ENCODE data around the gene RMI2.

RMI2 gene

DNA sequence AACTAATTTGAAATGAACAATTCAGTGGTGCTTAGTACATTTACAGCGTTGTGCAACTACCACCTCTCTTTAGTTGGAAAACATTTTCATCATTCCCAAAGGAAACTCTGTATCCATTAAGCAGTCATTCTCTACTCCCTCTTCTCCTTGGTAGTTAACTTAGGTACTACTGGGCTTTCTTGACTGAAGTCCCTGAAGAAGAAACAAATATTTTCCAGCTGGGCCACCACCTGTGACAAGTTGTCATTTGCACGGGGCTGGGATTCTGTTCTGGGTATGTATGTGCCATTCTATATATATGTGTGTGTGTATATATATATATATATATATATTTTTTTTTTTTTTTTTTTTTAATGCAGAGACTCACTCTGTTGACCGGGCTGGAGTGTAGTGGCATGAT is 15.4 kb upstream of the RMI2 start:
- no peak for DNase-seq

DNA sequence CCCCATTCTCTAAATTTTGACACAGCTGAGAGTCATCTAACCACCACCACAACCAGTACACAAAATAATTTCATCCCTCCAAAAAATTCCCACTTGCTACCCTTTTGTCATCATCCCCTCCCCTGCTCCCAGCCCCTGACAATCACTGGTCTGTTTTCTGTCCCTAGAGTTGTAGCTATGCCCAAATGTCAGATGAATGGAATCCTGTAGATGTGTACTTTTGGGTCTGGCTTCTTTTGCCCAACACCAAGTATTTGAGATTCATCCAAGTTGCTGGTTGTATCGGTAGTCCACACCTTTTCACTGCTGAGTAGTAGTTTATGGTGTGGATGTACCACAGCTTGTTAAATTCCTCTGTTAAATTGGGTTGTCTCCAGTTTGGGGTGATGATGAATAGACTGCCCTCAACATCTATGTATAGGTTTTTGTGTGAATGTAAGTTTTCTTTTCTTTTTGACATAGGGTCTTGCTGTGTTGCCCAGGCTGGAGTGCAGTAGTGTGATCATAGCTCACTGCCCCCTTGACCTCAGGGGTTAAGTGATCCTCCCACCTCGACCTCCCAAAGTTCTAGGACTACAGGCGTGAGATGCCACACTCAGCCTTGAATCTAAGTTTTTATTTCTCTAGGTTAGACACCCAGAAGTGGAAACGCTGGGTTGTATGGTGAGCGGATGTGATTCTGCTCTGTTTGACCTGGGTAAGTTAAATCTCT is 14.6 kb upstream of the RMI2 start:
- DNase-seq = no peak

DNA sequence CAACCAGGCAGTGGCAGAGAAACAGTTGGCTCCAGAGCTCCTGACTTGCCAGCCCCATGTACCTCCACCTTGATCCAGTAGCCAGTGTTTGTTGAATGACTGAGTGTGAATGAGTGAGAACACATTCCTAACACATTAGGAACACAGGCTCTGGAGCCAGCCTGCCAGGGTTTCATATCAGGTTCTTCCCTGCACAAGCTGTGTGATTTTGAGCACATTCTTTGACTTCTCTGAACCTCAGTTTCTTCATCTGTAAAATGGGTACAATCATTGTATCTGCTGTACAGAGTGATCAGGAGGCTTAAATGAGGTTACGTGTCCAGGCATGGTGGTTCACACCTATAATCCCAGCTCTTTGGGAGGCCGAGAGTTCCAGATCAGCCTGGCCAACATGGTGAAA is 13.3 kb upstream of the RMI2 start:
- no peak for DNase-seq

DNA sequence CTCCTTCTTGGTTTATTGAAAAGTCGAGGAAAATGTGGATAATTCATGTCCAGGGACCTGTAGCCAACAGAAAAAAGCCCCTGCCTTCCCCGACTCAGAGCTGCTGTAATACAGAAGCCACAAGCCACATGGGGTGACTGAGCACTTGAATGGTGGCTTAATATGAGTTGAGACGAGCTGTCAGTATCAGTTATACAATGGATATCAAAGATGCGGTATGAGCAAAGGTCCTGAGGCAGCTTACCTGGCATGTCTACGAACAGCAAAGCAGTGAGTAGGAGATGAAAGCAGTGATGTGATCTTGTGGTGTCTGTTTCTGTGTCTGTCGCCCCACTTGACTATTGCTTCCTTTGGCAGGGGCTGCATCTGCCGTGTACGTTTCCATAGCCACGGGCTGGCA is 12.2 kb upstream of the RMI2 start:
- DNase-seq = no peak

- no peak for DNase-seq
Measured at GRCh38 chr16:11333702-11334101, 11.6 kb upstream of the RMI2 start.

- no peak for DNase-seq
Measured at GRCh38 chr16:11334831-11335404, 10.3 kb upstream of the RMI2 start.

DNA sequence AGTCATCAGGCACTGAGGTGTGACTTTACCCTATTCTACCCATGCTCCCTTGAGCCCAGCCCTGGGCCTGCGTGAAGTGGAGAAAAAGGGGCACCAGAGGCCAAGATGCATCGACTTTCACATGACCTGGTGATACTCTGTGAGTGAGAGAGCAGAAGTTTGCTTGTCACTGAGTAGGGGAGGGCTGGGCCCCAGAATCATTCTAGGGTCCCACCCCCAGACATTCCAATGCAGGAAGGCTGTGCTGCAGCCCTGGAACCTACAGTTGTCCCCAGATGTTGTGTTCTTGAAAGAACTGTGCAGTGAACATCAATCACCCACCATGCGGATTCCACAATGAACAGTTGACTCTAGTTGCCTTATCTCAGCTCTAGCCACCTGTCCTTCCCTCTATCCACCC is 6.2 kb upstream of the RMI2 start:
- no peak for DNase-seq

DNA sequence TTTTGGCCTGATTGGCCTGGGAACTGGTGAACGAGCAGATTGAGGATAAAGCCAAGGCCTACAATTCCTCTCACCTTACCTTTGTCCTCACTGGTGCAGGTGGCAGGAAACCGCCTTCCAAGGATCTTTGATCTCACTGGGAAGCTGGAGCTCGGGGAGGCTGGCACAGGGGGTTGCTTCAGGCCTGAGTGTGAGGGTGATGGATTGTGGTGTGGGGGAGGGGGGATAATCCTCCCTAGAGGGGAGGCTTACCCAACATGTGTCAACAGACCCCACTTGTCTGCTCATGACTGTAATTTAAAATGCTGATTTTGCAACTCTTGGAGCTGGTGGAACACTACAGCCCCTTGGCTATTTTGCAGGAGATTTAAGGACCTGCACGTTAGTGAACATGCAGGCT is 4.5 kb upstream of the RMI2 start:
- DNase-seq = no peak

GRCh38 chr16:11341371-11341770 is 3.9 kb upstream of the RMI2 start:
- no peak for DNase-seq

GRCh38 chr16:11342021-11342855 is 3.0 kb upstream of the RMI2 start:
- no peak for DNase-seq

GRCh38 chr16:11346700-11347319 is 1.6 kb downstream of the RMI2 start:
- no peak for DNase-seq

DNA sequence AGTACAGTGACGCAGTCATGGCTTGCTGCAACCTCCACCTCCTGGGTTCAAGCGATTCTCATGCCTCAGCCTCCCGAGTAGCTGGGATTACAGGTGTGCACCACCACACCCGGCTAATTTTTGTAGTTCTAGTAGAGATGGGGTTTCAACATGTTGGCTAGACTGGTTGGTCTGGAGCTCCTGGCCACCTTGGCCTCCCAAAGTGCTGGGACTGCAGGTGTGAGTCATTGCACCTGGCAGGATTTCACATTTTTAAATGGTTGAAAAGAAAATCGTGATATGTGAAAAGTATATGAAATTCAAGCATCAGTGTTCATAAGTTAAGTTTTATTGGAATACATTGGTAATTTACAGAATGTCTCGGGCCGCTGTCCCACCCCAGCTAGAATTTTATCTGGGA is 2.6 kb downstream of the RMI2 start:
- DNase-seq = no peak

DNA sequence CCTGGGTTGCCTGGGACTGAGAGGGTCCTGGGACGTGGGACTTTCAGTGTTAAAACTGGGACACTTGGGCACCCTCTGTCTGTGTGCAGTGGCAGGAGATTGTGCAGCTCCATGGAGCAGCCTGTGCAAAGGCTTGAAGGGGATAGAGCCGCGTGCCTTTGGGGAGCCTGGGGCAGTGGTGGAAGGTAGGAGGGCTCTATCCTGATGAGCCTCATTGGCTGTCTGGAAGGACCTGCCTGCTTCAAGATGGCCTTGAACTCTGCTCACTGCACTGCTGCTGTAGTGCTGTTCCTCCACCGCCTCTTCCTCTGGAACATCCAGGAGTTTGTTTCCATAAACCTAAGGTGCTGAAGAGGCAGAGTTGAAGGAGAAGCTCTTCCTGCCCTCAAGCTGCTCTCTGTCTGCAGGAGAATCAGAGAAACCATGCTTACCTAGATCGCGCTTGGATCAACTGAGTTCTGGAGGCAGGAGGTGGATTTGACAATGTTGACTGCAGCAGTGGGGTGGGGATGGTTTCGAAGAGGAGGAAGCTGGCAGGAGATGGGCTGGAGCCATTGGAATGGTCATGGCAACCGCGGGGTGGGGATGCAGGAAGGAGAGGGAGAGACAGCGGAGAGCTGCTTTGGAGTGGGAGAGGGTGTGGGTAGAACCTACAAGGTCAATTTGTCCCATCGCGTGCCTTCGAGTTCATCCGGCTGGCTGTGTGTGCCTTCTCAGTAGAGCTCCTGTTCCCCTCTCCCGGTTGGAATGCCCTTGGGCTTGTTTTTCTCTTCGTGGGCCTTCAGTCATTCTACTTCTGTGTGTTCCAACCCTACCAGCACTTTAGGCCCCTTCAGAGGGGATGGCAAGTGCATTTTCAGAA is 3.7 kb downstream of the RMI2 start:
- DNase-seq = no peak

GRCh38 chr16:11349599-11350276 is 4.5 kb downstream of the RMI2 start:
- DNase-seq = no peak

- DNase-seq = no peak
Measured at GRCh38 chr16:11350519-11350918, 5.3 kb downstream of the RMI2 start.

DNA sequence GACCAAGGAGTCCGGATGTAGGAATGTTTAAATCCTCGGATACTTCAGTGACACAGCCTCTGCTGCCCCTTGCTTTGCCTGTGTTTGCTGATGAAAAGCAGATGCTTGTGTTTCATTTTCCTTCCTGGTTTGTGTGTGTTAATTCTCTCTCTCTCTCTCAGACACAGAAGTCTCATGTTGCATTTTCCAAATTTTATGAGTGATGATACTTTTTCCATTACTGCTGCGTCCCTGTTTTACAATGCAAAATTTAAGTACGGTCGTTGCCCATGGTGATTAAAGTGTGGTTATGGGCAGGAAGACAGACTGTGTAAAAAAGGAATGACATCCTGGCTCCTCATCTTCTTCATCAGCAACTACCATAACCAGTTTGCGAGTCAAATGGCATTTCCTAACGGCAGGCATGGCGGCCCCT is 5.7 kb downstream of the RMI2 start:
- no peak for DNase-seq

GRCh38 chr16:11353158-11353557 is 7.9 kb downstream of the RMI2 start:
- DNase-seq = no peak

- no peak for DNase-seq
Measured at GRCh38 chr16:11354407-11354732, 9.1 kb downstream of the RMI2 start.

GRCh38 chr16:11354733-11355574 is 9.7 kb downstream of the RMI2 start:
- peak; percentile 46 for DNase-seq

- DNase-seq = no peak
Measured at GRCh38 chr16:11355862-11356261, 10.6 kb downstream of the RMI2 start.

All from activated T-cell treated with anti-CD3 and anti-CD28 coated beads for 4 hours (primary cell).